Activated CD8-positive, alpha-beta T cell treated with anti-CD3 and anti-CD28 coated beads for 36 hours (primary cell): ENCODE measurements around the gene NTRK2. TPM values are rescaled to one million over a fixed set of nuclear protein-coding genes. Genes with fewer than 3 reads are reported as not detected.

Source experiments
- ATAC-seq: fragments of 200-7000 bp; cut with Tn5 transposase; one replicate; pipeline ENCODE4 v1.10.0; 2021; ENCODE audit warnings: mild to moderate bottlenecking, moderate library complexity
- CTCF ChIA-PET: fragments of 350-600 bp; sonication (Branson Sonifier 250); formaldehyde crosslinking; loops from one replicate; lab custom pipeline; 2021; ENCODE audit warnings: antibody characterized with exemption; lab: Charles Lee
- POLR2A ChIA-PET: fragments of 350-600 bp; sonication (Branson Sonifier 250); formaldehyde crosslinking; loops from one replicate; lab custom pipeline; 2021; ENCODE audit warnings: antibody characterized with exemption; lab: Charles Lee
- DNase-seq: peaks from one replicate; pipeline ENCODE4 v3.0.0-alpha.2; 2020
- H3K27ac Mint-ChIP-seq: one replicate; pipeline ENCODE4 v1.8.0; 2021; ENCODE audit warnings: mild to moderate bottlenecking, mixed read lengths
- H3K27me3 Mint-ChIP-seq: one replicate; pipeline ENCODE4 v1.8.0; 2021; ENCODE audit warnings: mixed read lengths
- H3K36me3 Mint-ChIP-seq: one replicate; pipeline ENCODE4 v1.8.0; 2021; ENCODE audit warnings: low read depth, mixed read lengths
- H3K4me1 Mint-ChIP-seq: one replicate; pipeline ENCODE4 v1.8.0; 2021; ENCODE audit warnings: low read depth, mixed read lengths
- H3K4me3 Mint-ChIP-seq: one replicate; pipeline ENCODE4 v1.8.0; 2021; ENCODE audit warnings: mild to moderate bottlenecking, moderate library complexity, mixed read lengths
- H3K9me3 Mint-ChIP-seq: one replicate; pipeline ENCODE4 v1.8.0; 2021; ENCODE audit warnings: mixed read lengths
- CTCF ChIP-seq: fragments of 200-600 bp; IDR thresholded peaks from one replicate; pipeline ENCODE4 v1.8.0; 2022; ENCODE audit warnings: antibody characterized with exemption, mild to moderate bottlenecking
- intact Hi-C: fragments of 100-400 bp; cut with micrococcal nuclease; formaldehyde crosslinking; loops from one replicate; pipeline ENCODE4 v1.10.0; 2022
- total RNA-seq, 2 experiments: library from RNA; stranded (reverse); gene quantifications; one replicate each; pipeline ENCODE4 v1.2.3, GENCODE V29; 2021

Gene NTRK2
- total RNA-seq, 2 experiments from 2014 or later, result 0.07 to 0.09 TPM

DNA sequence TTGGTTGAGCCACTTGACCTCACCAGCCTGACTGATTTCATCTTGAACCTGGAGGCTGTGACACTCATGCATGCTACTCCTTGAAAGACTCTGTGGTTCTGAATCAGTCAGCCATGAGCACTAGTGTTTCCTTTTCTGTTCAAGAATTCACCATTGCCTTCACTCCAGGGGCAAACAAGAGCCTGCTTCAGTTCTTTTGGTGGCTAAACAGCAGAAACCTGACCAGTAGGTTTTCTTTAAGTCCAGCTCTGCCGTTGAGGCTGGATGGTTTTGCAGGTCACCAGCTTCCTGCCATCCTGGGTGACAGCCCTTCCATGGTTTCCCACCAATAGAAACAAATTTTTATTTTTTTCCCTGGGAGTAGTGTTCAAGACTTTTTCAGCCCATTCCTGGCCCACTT lies 10.0 kb downstream of the NTRK2 start:
- intact Hi-C loops, result no loop called here
- Mint-ChIP-seq H3K27me3 (peaks cover 5% of the 10 kb centered on the region), H3K36me3 (no peaks in the 10 kb centered on the region), H3K9me3 (no peaks in the 10 kb centered on the region), H3K4me1 (no peaks in the 10 kb centered on the region), H3K4me3 (no peak overlapping the region), H3K27ac (no peak overlapping the region)
- CTCF ChIA-PET, result no interaction called here
- ATAC-seq (no peak), DNase-seq (no peak)
- TF ChIP-seq CTCF, result no peak
- POLR2A ChIA-PET, result no interaction called here

- Mint-ChIP-seq H3K36me3 (no peaks in the 10 kb centered on the region), H3K4me1 (no peaks in the 10 kb centered on the region), H3K27me3 (peaks cover 3% of the 10 kb centered on the region), H3K4me3 (no peak overlapping the region), H3K9me3 (no peaks in the 10 kb centered on the region), H3K27ac (no peak overlapping the region)
- intact Hi-C loops, result no loop called here
- ATAC-seq (no peak), DNase-seq (no peak)
- ChIA-PET POLR2A (no interaction called here), CTCF (no interaction called here)
- no peak for TF ChIP-seq CTCF
Measured at GRCh38 chr9:84681516-84682285, 12.2 kb downstream of the NTRK2 start.

DNA sequence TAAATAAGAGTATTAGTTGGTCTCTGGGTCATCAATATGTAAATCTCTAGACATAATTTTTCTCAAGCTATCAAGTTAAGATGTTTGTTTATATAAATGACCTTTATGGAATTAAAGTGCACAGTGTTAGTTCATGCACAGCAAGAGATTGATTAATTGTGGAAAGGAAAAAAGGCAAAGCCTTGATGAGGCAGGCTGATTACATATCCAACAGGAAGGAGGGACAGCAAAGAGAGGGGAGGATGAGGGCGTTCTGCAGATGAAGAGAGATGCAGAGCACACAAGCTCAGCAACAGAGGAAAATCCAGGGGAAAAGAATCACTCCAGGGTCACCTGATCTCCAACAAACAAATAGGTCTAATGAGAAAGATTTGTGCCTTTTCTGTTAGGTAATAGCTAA lies 16.5 kb downstream of the NTRK2 start:
- ChIA-PET CTCF (no interaction called here), POLR2A (no interaction called here)
- DNase-seq (no peak), ATAC-seq (no peak)
- H3K4me1 Mint-ChIP-seq, result no peaks in the 10 kb centered on the region
- H3K9me3 Mint-ChIP-seq, result no peaks in the 10 kb centered on the region
- H3K36me3 Mint-ChIP-seq, result no peaks in the 10 kb centered on the region
- TF ChIP-seq CTCF, result no peak
- no peak overlapping the region for H3K27ac Mint-ChIP-seq
- H3K27me3 Mint-ChIP-seq, result peaks cover 7% of the 10 kb centered on the region
- H3K4me3 Mint-ChIP-seq, result no peak overlapping the region
- intact Hi-C loops, result no loop called here

DNA sequence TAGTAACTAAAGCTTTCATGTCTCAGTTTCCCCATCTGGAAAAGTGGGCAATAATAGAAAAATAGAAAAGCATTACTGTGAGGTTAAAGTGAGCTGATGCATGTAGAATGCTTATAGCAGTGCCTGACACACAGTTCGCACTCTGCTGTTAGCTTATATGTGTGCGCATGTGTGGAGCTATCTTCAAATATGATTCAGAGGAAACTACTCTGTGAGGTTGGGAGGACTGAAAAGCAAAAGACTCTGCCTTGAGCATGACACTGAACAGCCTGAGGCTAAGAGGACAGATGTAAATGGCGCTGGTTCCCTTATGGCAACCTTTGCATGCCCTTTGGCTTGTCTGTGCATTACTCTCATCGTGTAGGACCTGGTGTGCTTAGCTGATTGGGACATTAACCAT lies 19.4 kb downstream of the NTRK2 start:
- Mint-ChIP-seq H3K4me3 (no peak overlapping the region), H3K9me3 (no peaks in the 10 kb centered on the region), H3K36me3 (no peaks in the 10 kb centered on the region), H3K4me1 (no peaks in the 10 kb centered on the region), H3K27ac (no peak overlapping the region), H3K27me3 (peaks cover 7% of the 10 kb centered on the region)
- DNase-seq (no peak), ATAC-seq (no peak)
- POLR2A ChIA-PET, result no interaction called here
- intact Hi-C loops, result no loop called here
- TF ChIP-seq CTCF, result no peak
- CTCF ChIA-PET, result interaction anchor here (0.7 kb wide), 1 partner anchor 9 kb away, joined by 3 read pairs; no protein-coding TSS in a partner anchor

DNA sequence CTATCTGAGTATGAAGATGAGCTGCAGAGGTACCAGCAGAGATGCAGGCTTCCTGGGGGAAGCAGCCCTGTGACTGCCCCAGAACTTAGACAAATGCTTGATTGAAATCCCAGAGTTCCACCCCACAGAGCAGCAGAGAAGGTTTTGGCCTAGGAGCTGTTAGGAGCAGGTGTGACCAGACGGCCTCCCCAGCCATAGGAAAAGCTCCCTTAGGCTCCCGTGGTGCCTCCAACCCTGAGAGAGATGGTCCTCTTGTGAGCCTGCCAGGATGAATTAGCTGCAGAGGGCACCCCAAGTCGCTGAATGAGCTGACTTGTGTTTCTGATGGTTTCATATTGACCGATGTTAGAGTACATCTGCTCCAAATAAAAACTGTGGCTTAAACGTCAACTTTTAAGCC lies 22.1 kb downstream of the NTRK2 start:
- no peak for TF ChIP-seq CTCF
- Mint-ChIP-seq H3K27me3 (peaks cover 8% of the 10 kb centered on the region), H3K9me3 (no peaks in the 10 kb centered on the region), H3K4me1 (no peaks in the 10 kb centered on the region), H3K27ac (no peak overlapping the region), H3K4me3 (no peak overlapping the region), H3K36me3 (no peaks in the 10 kb centered on the region)
- intact Hi-C loops, result no loop called here
- CTCF ChIA-PET, result no interaction called here
- DNase-seq (no peak), ATAC-seq (no peak)
- POLR2A ChIA-PET, result no interaction called here
